ENCODE results near the gene CACNA1D.

DNA sequence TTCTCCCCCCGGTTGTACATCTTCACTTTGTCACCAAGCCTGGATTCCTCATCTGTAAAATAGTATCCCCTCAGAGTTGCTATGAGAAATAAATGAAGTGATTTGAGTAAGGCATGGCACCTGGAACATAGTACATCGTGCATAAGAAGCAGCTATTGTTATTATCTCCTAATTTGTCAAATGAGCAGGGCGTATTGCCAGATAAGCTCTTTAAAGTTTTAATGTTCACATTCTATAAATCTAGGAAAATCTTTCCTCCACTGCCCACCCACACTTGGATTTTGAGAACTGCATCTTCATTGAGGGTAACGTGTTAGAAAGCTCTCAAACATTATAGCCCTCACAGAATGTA is 32.3 kb downstream of the CACNA1D start:
- TF ChIP-seq CTCF (conservative IDR thresholded peaks at IDR 0.05) (no peak), ZFX (IDR thresholded peaks at IDR 0.05) (no peak)

Data from C4-2B (cell line).